NK-92 (cell line): ENCODE data around the gene RAB43.
"Not testable (repeated sequence)": the region's sequence is repeated elsewhere in the genome, so short reads cannot be mapped to it uniquely, and the experiment has no call there.

Source experiments
- DNase-seq: peaks from one replicate; lab custom pipeline; 2025; ENCODE audit not compliant: unreplicated experiment; lab: John Stamatoyannopoulos, UW

RAB43 gene

DNA sequence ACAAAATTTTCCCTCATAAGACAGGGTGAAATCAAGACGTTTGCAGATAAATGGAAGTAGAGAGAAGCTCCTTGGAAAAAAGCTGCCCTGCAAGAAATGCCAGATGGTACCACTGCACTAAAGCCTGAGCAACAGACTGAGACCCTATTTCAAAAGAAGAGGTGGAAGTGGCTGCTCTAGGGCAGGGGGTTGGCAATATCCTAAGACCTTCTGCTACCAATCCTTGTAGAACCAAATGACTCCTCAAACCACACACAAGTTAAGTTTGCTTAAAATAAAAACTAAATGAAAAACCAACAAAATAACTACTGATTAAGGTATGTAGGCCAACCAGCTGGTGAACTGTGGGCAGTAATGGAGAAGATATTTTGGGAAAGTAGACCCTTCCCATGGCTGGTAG lies 21.3 kb downstream of the RAB43 start:
- DNase-seq = no peak

DNA sequence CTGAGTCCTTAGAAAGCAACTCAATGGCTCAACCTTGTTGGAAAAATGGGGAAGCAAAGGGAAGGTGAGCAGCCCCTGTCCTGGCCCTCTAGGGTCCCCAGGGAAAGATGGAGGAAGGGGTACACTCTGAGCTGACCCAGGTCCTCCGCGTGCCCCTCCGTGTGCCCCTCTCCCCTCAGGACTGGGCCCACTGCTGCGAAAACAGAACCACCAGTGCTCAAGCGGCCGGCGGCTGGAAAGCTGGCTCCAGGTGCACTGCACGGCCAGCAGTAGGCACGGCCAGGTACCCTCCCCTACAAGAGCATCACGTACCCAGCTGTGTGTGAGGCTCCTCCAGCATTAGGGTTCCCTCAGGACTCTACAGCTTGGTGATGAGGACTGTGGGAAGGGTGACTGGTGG lies 26.3 kb downstream of the RAB43 start:
- no peak for DNase-seq

DNA sequence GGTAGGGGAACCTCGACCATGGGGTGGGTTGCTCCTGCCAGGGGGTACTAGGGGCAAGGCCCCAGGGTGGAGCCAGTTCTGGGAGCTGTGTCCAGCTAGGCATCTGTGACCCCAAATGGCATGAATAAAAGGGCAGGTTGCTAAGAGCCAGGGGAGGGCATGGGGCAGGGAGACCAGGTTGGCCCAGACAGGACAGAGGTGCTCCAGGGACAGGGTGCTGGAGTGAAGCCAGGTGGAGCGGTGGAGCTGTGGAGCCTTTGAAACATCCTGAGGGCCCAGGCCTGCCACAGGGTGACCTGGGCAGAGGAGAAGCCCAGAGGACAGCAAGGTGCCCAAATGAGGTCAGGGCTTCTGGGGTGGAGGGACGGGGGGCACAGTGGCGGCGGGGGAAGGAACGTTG lies 33.3 kb downstream of the RAB43 start:
- not testable (repeated sequence) for DNase-seq

DNA sequence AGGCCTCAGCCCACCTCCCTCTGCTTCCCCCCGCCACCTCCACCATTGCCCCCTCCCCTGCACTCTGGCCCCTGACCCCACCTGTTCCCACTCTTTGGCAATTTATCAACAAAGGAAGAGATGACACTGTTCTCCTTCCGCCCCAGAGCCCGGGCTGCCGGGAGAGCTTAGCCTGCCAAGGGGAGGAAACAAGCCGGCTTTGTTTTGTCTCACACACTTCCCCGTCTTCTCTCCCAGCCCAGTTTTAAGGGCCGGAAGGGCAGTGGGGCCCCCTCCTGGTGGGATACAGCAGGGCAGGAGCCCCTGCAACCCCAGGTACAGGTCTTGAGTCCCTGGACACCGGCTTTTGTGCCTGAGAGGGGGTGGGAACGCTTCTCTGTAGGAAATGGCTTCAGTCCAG lies 33.7 kb downstream of the RAB43 start:
- DNase-seq = not testable (repeated sequence)

DNA sequence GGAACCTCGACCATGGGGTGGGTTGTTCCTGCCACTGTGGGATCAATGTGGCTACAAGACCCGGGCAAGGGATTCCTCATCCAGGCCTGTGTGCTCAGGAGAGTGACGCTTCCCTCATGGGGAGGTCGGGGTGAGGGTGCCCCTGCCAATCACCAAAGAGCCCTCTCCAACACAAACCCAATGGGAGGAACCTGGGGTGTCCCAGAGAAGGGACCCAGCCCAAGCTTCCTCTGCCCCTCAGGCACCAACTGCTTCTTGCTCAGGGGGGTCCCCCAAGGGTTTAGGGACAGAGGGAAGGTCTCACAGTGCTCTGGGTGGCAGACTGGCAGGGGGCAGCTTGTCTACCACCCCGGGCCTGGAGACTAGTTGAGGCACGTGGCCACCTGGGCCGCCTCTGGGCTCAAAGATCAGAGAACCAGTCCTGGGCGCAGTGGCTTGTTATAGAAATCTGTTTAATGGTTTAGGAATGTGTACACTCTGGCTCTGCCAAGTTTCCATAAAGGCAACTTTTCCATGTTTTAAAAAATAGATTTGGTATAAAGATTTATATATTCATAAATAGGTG lies 34.4 kb downstream of the RAB43 start:
- DNase-seq = no peak

DNA sequence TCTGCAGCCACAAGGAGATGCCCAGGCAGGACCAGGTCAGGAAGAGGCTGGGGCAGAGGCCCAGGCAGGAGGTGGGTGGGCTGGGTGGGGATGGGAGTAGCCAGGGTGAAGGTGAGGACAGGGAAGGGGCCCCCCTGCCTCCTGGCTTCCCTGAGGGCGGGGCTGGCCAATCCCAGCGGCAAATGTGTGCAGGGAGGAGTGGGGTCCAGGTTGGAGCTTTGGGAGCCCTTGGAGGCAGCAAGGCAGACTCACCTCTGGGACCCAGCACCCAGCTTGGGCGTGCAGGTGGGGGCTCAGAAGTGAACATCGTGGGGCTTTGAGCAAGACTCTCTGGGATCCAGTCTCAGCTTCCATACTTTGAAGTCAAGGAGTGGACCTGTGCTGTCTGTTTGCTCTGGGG lies 35.8 kb downstream of the RAB43 start:
- DNase-seq = no peak

DNA sequence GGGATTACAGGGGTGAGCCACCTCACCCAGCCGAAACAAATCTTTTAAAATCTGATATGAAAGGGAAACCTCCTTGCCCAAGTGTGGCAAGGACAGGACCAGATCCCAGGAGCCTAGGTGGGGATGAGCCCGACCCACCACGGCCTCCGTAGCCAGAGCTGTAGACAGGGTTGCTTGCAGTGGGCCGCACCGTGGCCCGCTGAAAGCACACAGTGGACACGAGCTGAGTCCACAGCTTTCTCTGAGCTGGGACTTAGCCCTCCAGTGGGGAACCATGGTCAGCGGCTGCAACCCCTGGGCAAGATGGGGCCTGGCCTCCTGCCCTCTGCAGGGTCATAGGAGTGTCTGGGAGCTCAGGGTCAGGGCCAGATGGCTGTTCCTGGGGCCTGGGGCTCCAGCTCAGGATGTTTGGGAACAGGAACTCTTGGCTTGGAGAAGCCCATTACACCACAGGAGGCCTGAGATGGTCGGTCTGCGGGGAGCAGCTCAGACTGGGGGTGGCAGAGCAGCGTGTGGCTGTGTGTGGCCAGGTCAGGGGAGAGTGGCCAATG lies 36.4 kb downstream of the RAB43 start:
- DNase-seq = no peak

DNA sequence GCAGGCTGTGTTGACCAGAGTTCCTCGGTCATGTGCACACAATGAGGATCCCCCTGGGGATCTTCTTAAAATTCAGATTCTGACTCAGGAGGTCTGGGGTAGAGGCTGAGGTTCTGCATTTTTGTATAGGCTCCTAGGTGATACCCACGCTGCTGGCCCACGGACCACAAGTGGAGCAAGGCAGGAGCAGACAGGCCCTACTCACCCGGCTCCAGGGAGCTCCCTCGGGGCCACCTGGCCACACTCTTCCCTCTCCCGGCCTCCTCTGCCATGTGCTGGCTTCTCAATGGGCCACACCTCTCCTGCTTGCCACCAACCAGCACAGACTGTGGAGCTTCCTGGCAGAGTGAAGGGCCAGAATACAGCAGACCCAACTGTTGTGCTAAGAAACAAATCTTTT lies 37.1 kb downstream of the RAB43 start:
- DNase-seq = no peak

DNA sequence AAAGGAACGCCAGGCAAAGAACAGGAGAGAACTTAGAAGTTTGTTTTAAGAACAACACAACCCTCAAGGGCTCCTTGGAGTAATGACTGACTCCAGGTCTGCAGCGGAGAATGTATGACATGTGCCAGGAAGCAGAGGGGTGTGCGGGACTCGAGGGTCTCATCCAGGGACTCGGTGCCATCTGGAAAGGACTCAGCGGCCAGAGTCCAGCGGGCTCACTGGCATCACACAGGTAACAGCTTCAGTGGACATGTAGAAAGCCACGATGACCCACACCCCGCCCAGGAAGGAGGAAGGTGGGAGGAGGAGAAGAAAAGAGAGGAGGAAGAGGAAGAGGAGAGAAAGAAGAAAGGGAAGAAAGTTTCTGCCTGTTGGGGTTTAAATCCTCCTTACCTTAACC lies 39.6 kb downstream of the RAB43 start:
- DNase-seq = no peak

DNA sequence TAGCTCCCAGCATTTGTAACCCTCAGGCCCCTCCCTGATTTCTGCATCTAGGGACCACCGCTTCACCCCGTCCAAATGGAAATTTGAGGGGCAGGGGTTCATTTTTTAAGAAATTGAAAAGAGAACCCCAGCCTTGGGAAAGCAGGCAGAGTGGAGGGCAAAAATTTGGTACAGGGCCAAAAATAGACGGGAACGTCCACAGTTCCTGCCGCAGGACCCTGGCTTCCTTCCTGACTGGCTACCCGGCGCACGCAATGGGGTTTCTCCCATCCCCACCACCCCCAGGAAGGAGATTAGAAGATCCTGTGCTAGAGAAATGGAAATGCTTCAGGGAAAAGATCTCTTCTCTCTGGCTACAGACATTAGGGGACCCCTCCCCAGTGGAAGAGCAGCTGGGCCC lies 40.1 kb downstream of the RAB43 start:
- no peak for DNase-seq

DNA sequence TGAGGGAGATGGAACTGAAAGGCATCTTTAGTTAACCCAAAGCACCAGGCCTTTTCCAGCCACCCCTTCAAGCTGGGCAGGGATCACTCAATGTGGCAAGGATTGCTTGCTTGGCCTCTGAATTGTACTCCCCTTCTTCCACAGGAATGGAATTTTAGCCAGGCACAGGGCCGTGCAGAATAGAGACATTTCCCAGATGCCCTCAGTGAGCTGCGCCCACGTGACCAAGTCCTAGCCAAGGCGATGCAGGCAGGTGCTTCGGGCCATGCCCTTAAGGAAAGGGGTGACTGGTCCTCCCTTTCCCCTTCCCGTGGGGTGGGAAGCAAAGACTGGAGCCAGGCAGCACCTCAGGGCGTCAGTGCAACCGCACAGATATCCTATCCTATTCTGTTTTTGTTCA lies 43.1 kb downstream of the RAB43 start:
- DNase-seq = no peak

DNA sequence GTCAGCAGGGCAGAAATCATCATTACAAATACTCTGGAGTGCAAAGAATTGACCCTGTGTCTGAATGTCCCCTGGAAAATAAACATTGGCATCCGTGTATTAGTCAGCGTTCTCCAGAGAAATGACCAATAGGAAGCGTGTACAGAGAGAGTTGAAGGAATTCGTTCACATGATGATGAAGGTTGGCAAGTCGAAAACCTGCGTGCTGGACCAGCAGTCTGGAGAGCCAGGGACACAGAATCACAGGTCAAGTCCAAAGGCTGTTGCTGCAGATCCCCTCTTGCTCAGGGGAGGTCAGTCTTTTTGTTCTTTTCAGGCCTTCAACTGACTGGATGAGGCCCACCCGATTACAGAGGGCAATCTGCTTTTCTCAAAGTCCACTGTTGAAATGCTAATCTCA lies 44.4 kb downstream of the RAB43 start:
- no peak for DNase-seq

DNA sequence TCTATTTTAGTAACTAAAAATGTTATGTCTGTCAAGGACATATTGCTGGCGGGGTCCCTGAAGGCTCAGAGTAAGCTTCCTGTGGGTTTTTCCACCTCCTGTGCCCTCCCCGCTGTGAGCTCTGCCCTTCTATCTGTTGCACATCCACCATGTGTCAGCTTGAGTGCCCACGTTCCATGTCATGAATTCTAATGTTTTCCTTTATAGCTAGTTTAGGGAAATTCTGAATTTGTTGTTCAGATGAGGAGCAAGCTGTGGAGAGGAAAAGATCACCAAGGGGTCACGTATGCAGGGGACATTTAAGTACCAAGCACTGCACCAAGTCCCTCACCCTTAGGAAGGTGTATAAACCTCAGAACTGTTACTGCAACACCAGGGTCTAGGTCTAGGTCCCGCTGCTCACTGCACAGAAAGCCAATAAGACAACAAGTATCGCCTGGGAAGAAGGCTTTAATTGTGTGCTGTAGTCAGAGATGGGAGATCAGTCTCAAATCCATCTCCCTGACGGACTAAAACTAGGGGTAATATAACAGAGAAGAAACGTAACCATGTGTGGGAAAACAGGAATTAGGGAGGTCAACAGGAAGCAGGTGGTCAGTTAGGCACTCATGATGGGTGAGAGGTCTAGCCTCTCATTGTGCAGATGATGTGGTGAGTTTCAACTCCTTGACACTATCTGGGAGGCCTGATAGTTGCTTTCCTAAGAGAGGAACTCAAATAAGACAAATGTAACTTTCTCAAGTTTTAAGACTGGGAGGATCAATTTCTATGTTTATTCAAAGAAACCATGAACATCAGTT lies 51.3 kb downstream of the RAB43 start:
- DNase-seq = no peak

DNA sequence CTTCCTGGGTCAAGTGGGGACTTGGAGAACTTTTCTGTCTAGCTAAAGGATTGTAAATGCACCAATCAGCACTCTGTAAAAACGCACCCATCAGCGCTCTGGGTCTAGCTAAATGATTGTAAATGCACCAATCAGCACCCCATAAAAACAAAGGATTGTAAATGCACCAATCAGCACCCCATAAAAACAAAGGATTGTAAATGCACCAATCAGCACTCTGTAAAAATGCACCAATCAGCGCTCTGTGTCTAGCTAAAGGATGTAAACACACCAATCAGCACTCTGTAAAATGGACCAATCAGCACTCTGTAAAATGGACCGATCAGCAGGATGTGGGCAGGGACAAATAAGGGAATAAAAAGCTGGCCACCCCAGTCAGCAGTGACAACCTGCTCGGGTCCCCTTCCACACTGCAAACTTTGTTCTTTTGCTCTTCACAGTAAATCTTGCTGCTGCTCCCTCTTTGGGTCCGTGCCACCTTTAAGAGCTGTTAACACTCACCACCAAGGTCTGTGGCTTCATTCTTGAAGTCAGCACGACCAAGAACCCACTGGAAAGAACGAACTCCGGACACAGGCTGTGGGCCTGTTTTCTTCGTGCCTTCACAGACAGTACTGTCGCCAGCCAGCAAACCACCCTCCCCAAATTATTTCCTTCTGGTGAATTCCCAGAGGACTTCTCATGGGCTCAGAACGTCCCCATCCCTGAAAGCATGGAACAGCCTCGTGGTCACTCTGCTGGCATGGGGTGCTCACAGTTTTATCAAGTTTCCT lies 52.1 kb downstream of the RAB43 start:
- DNase-seq = not testable (repeated sequence)

DNA sequence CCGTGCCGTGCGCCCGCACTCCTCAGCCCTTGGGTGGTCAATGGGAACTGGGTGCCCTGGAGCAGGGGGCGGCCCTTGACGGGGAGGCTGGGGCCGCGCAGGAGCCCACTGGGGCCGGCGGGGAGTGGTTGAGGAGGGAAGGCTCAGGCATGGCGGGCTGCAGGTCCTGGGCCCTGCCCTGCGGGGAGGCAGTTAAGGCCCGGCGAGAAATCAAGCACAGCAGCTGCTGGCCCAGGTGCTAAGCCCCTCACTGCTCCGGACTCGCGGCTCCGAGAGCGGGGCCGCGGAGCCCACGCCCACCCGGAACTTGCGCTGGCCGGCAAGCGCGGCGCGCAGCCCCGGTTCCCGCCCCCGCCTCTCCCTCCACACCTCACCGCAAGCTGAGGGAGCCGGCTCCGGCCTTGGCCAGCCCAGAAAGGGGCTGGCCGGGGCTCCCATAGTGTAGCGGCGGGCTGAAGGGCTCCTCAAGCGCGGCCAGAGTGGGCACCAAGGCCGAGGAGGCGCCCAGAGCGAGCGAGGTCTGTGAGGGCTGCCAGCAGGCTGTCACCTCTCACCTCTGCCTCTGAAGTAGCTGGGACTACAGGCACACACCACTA lies 53.2 kb downstream of the RAB43 start:
- no peak for DNase-seq

DNA sequence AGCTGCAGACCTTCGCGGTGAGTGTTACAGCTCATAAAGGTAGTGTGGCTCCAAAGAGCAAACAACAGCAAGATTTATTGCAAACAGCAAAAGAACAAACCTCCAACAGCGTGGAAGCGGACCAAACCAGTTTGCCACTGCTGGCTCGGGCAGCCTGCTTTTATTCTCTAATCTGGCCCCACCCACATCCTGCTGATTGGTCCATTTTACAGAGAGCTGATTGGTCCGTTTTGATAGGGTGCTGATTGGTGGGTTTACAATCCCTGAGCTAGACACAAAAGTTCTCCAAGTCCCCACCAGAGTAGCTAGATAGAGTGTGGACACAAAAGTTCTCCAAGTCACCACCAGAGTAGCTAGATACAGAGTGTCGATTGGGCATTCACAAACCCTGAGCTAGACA lies 53.9 kb downstream of the RAB43 start:
- not testable (repeated sequence) for DNase-seq

DNA sequence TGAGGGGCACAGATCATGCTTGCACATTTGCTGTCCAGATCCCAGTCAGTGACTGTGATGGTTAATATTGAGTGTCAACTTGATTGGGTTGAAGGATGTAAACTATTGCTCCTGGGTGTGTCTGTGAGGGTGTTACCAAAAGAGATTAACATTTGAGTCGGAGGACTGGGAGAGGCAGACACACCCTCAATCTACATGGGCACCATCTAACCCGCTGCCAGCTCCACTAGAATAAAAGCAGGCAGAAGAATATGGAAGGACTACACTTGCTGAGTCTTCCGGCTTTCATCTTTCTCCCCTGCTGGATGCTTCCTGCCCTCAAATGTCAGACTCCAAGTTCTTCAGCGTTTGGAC lies 55.9 kb downstream of the RAB43 start:
- no peak for DNase-seq

DNA sequence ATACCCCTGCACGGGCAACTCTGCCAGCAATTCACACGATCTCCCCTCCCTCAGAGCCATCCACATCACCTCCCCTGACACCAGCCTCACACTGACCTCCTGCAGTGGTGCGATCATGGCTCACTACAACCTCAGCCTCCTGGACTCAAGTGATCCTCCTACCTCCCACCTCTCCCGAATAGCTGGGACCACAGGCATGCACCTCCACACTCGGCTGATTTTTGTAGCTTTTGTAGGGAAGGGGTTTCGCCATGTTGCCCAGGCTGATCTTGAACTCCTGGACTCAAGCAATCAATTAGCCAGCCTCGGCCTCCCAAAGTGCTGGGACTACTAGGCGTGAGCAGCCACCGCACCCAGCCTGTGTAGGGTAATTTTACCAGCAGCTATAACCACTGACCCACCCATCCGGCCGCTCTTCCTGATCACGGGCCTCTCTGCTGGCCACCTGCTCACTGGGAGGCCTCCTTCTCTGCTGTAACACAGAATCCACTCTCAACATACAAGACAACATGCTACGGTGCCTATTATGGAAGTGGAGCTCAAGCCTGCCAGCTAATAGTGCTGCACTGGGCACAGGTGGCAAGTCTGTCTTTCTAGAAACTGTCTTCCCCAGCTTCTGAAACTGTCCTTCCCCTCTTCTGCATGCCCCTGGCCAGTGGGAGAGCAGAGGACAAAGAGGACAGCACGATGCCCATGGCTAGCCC lies 56.4 kb downstream of the RAB43 start:
- DNase-seq = no peak

DNA sequence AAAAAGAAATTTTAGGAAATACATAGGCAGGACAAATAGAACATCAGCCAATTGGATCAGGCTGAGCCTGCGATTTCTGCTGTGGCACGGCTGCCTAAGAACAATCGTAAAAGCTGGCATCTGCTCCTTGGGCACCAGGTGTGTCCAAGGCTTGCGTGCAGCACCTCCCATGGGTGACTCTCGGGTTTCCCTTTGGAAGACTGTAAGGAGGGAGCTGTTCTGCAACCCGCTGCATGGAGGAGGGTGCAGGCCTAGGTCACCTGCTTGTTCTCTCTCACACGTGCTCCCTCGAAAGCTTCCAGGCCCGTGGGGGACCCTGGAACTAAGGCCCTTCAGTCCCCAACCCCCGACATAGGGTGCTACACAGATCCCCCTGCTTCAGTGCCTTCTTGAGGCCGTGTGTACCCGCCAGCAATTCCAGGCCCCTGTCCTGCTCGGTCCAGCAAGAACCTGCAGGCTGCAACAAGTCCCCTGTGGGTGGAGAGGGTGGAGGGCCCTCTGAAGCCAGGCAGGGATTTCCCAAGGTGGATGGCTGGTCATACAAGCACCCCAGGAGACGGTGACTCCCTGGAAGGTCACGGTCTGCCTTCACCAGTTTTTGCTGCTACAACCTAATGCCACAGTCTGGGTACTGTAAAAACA lies 57.6 kb downstream of the RAB43 start:
- no peak for DNase-seq

DNA sequence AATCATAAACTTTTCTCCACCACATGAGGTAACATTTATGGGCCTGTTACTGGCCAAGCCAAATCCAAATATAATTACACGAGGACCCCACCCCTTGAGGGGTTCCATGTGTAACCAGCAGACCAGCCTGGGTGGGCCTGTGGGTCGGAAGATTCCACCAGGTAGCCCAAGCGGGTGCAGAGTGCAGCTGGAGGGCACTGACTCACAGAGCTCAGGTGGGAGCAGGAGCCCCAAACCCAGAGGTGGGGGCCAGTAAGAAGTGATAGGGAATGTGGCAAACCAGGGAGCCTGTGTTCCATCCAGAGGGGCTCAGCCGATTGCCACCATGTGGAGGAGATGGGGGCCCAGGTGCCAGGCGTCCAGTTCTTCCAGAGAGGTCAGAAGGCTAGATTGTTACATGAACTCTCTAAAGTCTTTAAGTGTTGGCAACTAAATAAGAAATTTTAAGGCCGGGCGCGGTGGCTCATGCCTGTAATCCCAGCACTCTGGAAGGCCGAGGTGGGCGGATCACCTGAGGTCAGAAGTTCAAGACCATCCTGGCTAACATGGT lies 58.4 kb downstream of the RAB43 start:
- DNase-seq = no peak
